Stimulated activated CD4-positive, alpha-beta T cell treated with anti-CD3 and anti-CD28 coated beads, Interleukin-2, amount 100 ng/mL, for 48 hours (primary cell): ENCODE data around the gene UTP25.
"Not testable (repeated sequence)": the region's sequence is repeated elsewhere in the genome, so short reads cannot be mapped to it uniquely, and the experiment has no call there.

ENCODE experiments used
- DNase-seq, 2 donors: peaks; one replicate each; pipeline ENCODE4 v3.0.0-alpha.2; 2020

Gene UTP25

GRCh38 chr1:209827384-209828262 lies at the start of gene UTP25:
TSS of gene UTP25 (plus strand) at chr1:209827972. CDS start at chr1:209828064, 92 bp downstream.
- peak; percentile 88 to 91 for DNase-seq

GRCh38 chr1:209778102-209778501 lies 49.7 kb upstream of the UTP25 start:
- DNase-seq = no peak

- no peak for DNase-seq
These were observed 47.5 kb upstream of the UTP25 start for GRCh38 chr1:209780268-209780667.

GRCh38 chr1:209783386-209783785 lies 44.4 kb upstream of the UTP25 start:
- no peak for DNase-seq

GRCh38 chr1:209784265-209785169 lies 43.3 kb upstream of the UTP25 start, which contains the start of gene C1orf74:
TSS of gene C1orf74 (minus strand) at chr1:209784559. CDS start at chr1:209783634, 925 bp downstream.
- DNase-seq = peak; percentile 99

GRCh38 chr1:209785592-209785991 lies 42.2 kb upstream of the UTP25 start:
- DNase-seq = no peak

GRCh38 chr1:209786146-209786545 lies 41.6 kb upstream of the UTP25 start:
- no peak for DNase-seq

- DNase-seq = no peak
These were observed 40.2 kb upstream of the UTP25 start for GRCh38 chr1:209787551-209787950.

- DNase-seq = no peak
These were observed 38.5 kb upstream of the UTP25 start for GRCh38 chr1:209789245-209789644.

- DNase-seq = no peak
These were observed 37.2 kb upstream of the UTP25 start for GRCh38 chr1:209790286-209791193.

GRCh38 chr1:209791920-209792319 lies 35.9 kb upstream of the UTP25 start:
- DNase-seq = no peak

- DNase-seq = not testable (repeated sequence)
These were observed 34.1 kb upstream of the UTP25 start for GRCh38 chr1:209793711-209794110.

GRCh38 chr1:209797978-209798639 lies 29.7 kb upstream of the UTP25 start:
- DNase-seq = no peak

GRCh38 chr1:209800984-209801834 lies 26.6 kb upstream of the UTP25 start:
- DNase-seq = no peak

- DNase-seq = no peak
These were observed 25.5 kb upstream of the UTP25 start for GRCh38 chr1:209802117-209802779.

GRCh38 chr1:209802780-209803152 lies 25.0 kb upstream of the UTP25 start:
- no peak for DNase-seq

- DNase-seq = no peak
These were observed 24.2 kb upstream of the UTP25 start for GRCh38 chr1:209803568-209803967.

- DNase-seq = no peak
These were observed 22.4 kb upstream of the UTP25 start for GRCh38 chr1:209805341-209805781.

GRCh38 chr1:209805875-209806760 lies 21.7 kb upstream of the UTP25 start, which contains the start of gene IRF6:
TSS of gene IRF6 (minus strand) at chr1:209806142. CDS start at chr1:209801413, 4,729 bp downstream.
- DNase-seq = peak; percentile 33 to 70
